ENCODE data around the gene IMPG1.

GRCh38 chr6:75940564-75940963 is 131.9 kb downstream of the IMPG1 start:
- TF ChIP-seq CTCF (IDR thresholded peaks at IDR 0.05; ENCODE audit: low read length) (no peak), EZH2 (IDR thresholded peaks at IDR 0.05; ENCODE audit: borderline replicate concordance, low read length) (no peak)

Data from OCI-LY1 (cell line).